PC-9 (cell line): ENCODE measurements around the gene OSBPL6. TPM values are rescaled to one million over a fixed set of nuclear protein-coding genes. Genes with fewer than 3 reads are reported as not detected.
"Not testable (repeated sequence)": the region's sequence is repeated elsewhere in the genome, so short reads cannot be mapped to it uniquely, and the experiment has no call there.

ENCODE experiments used
- BruUV-seq: library from RNA; stranded (reverse); fragments of 400-500 nt; replicated peaks from 2 replicates; lab custom pipeline; 2021; lab: Mats Ljungman, UMichigan
- CTCF ChIA-PET: fragments of 300-600 bp; sonication (Branson Sonifier 250); formaldehyde crosslinking; loops from one replicate; lab custom pipeline; 2022; ENCODE audit warnings: antibody characterized with exemption; lab: Charles Lee
- POLR2A ChIA-PET: fragments of 300-600 bp; sonication (Branson Sonifier 250); formaldehyde crosslinking; loops from one replicate; lab custom pipeline; 2022; ENCODE audit warnings: antibody characterized with exemption; ENCODE audit not compliant: unreplicated experiment; lab: Charles Lee
- DNase-seq, 2 experiments: peaks; one replicate each; pipeline versions ENCODE4 v3.0.0 to v3.0.0-alpha.2; 2015 to 2022; ENCODE audit warnings: mixed read lengths in 1 of 2
- H2AFZ ChIP-seq: fragments of 200-600 bp; sonication (generic); 2 replicates; pipeline ENCODE4 v1.8.1; 2017; ENCODE audit warnings: antibody characterized with exemption
- H3F3A ChIP-seq: fragments of 200-600 bp; sonication (generic); 2 replicates; pipeline ENCODE4 v1.8.1; 2017; ENCODE audit warnings: antibody characterized with exemption, mild to moderate bottlenecking, low read depth; ENCODE audit not compliant: insufficient read depth
- H3K27ac ChIP-seq: fragments of 200-600 bp; sonication (generic); 2 replicates; pipeline ENCODE4 v1.6.1; 2016; ENCODE audit warnings: mixed run types
- H3K27me3 ChIP-seq: fragments of 200-600 bp; sonication (generic); 2 replicates; pipeline ENCODE4 v1.6.1; 2016; ENCODE audit warnings: low read depth, mixed run types; ENCODE audit not compliant: insufficient read depth
- H3K36me3 ChIP-seq: fragments of 200-600 bp; sonication (generic); 2 replicates; pipeline ENCODE4 v1.6.1; 2016; ENCODE audit warnings: low read depth, mixed run types
- H3K4me1 ChIP-seq: fragments of 200-600 bp; sonication (generic); replicated peaks from 2 replicates; pipeline ENCODE4 v1.6.1; 2016; ENCODE audit warnings: mixed run types; ENCODE audit not compliant: insufficient read depth
- H3K4me2 ChIP-seq: fragments of 200-600 bp; sonication (generic); 2 replicates; pipeline ENCODE4 v1.6.1; 2017; ENCODE audit warnings: mixed run types
- H3K4me3 ChIP-seq: fragments of 200-600 bp; sonication (generic); 2 replicates; pipeline ENCODE4 v1.6.1; 2016; ENCODE audit warnings: mixed run types
- H3K79me2 ChIP-seq: fragments of 200-600 bp; sonication (generic); 2 replicates; pipeline ENCODE4 v1.6.1; 2017; ENCODE audit warnings: low read depth, mixed run types
- H3K9me2 ChIP-seq: fragments of 200-600 bp; sonication (generic); 2 replicates; pipeline ENCODE4 v1.8.1; 2017; ENCODE audit warnings: mild to moderate bottlenecking; ENCODE audit not compliant: insufficient read depth
- H3K9me3 ChIP-seq: fragments of 200-600 bp; sonication (generic); 2 replicates; pipeline ENCODE4 v1.8.1; 2016; ENCODE audit warnings: low read depth; ENCODE audit not compliant: insufficient read depth
- H4K20me1 ChIP-seq: fragments of 200-600 bp; sonication (generic); 2 replicates; pipeline ENCODE4 v1.8.1; 2017; ENCODE audit not compliant: insufficient read depth
- CTCF ChIP-seq: fragments of 200-600 bp; sonication (generic); conservative IDR thresholded peaks from 2 replicates; pipeline ENCODE4 v1.6.1; 2017; ENCODE audit warnings: mixed run types, antibody characterized with exemption, mild to moderate bottlenecking, moderate library complexity
- EZH2 ChIP-seq: fragments of 200-600 bp; sonication (generic); IDR thresholded peaks from 2 replicates; pipeline ENCODE4 v1.8.0; 2017; ENCODE audit warnings: antibody characterized with exemption, low read depth
- intact Hi-C: fragments of 100-400 bp; cut with micrococcal nuclease; formaldehyde crosslinking; loops from one replicate; pipeline ENCODE4 v1.10.0; 2022; ENCODE audit not compliant: unreplicated experiment
- total RNA-seq: library from RNA; stranded (reverse); gene quantifications from 2 replicates; pipeline ENCODE4 v1.2.3, GENCODE V29; 2021

The OSBPL6 gene
- total RNA-seq, 1 experiment from 2014 or later: 2.6 TPM

DNA sequence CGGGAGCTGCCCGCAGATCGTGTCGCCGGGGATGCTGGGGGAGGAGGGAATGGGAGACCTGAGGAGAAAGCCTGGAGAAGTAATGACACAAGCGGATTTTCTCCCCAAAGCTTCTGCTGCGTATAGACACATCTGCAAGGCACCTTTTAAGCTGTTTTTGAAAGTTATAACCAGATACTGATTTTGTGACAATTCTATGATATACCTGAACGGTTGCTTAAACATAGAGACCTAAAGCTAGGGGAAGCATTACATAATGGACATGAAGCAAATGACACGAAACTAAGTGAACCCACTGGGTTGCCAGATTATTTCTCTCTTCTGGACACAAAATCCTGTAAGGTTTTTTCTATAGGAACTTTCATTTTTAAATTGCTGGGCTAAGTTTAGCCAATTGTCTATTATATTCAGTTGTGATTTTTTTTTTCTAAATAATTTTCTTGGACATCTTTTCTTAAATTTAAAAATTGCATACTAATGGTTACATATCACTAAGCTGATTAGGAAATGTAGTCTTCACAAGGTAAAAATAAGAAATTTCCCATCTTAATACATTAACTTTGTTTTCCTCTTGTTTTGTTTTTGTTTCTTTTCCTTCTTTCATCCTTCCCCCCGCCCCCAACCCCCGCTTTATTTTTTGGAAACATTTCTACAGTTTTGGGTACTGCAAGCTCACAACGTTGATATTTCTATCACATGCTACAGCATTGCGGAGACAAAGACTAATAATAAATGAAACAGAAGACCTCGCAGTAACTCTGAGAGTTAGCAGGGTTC is 1.3 kb downstream of the OSBPL6 start:
- Histone ChIP-seq H3K27me3 (peaks cover 24% of the 10 kb centered on the region; the same call in 1 of the 2 replicates), H3K4me1 (peaks cover 16% of the 10 kb centered on the region), H3K4me2 (peak overlapping the region; percentile 88), H2AFZ (peak overlapping the region; percentile 94), H3F3A (peaks cover 10% of the 10 kb centered on the region; the same call in 1 of the 2 replicates), H3K9me3 (no peaks in the 10 kb centered on the region), H3K4me3 (peak overlapping the region; percentile 93), H3K27ac (no peak overlapping the region), H3K36me3 (no peaks in the 10 kb centered on the region), H3K9me2 (no peaks in the 10 kb centered on the region), H4K20me1 (no peaks in the 10 kb centered on the region), H3K79me2 (no peaks in the 10 kb centered on the region)
- intact Hi-C loops: loop anchor here (1.0 to 10.0 kb wide), 5 partner anchors 63 to 219 kb away; partner anchors contain the start of gene PDE11A
- CTCF ChIA-PET: interaction anchor here (0.6 to 1.0 kb wide), 2 partner anchors 80 to 126 kb away, joined by 3 to 4 read pairs; no protein-coding TSS in a partner anchor
- TF ChIP-seq EZH2: no peak
- no peak for TF ChIP-seq CTCF
- POLR2A ChIA-PET: no interaction called here
- peak in 1 of 2 experiments; percentile 45 for DNase-seq
- BruUV-seq: TSS peak; percentile 34

GRCh38 chr2:178197791-178198190 is 3.5 kb downstream of the OSBPL6 start:
- Histone ChIP-seq H3K9me3 (no peaks in the 10 kb centered on the region), H3K27me3 (peaks cover 13% of the 10 kb centered on the region; the same call in 1 of the 2 replicates), H3K9me2 (no peaks in the 10 kb centered on the region), H3K4me2 (no peak overlapping the region), H3K36me3 (no peaks in the 10 kb centered on the region), H3K27ac (no peak overlapping the region), H3K4me3 (no peak overlapping the region), H3K4me1 (peaks cover 16% of the 10 kb centered on the region), H2AFZ (no peak overlapping the region), H3F3A (peaks cover 8% of the 10 kb centered on the region; the same call in 1 of the 2 replicates), H3K79me2 (no peaks in the 10 kb centered on the region), H4K20me1 (no peaks in the 10 kb centered on the region)
- CTCF ChIA-PET: no interaction called here
- intact Hi-C loops: loop anchor here (5.0 to 10.0 kb wide), 3 partner anchors 80 to 213 kb away; partner anchors contain the start of gene PDE11A
- no peak for DNase-seq
- no TSS peak for BruUV-seq
- POLR2A ChIA-PET: no interaction called here
- no peak for TF ChIP-seq EZH2
- TF ChIP-seq CTCF: no peak

DNA sequence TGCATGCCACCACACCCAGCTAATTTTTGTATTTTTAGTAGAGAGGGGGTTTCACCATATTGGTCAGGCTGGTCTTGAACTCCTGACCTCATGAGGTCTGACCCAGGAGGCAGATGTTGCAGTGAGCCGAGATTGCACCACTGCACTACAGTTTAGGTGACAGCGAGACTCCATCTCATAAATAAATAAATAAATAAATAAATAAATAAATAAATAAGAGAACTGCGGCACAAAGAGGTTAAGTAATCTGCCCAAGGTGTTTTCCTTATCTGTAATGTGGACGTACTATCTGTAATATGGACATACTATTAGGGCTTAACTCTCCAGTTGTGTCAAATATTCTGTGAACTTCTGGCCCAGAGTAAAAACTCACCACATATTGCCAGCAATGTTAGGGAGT is 4.1 kb downstream of the OSBPL6 start:
- H4K20me1 ChIP-seq, POLR2A ChIA-PET, BruUV-seq, DNase-seq, H2AFZ ChIP-seq, H3K79me2 ChIP-seq, H3F3A ChIP-seq, H3K4me3 ChIP-seq, H3K9me2 ChIP-seq, H3K27ac ChIP-seq, H3K27me3 ChIP-seq, H3K36me3 ChIP-seq, CTCF ChIA-PET, H3K9me3 ChIP-seq, H3K4me2 ChIP-seq: not testable (repeated sequence)
- intact Hi-C loops: loop anchor here (5.0 to 10.0 kb wide), 3 partner anchors 79 to 214 kb away; partner anchors contain the start of gene PDE11A
- peaks cover 12% of the 10 kb centered on the region for H3K4me1 ChIP-seq
